DOHH2 (cell line): ENCODE results near the gene VWA5A.

Experiments used
- CTCF ChIP-seq: fragments of 200-600 bp; sonication (generic); IDR thresholded peaks from one replicate; pipeline ENCODE4 v1.5.1; 2014; ENCODE audit warnings: antibody characterized with exemption, mild to moderate bottlenecking, low read depth, low read length; ENCODE audit not compliant: poor library complexity, severe bottlenecking
- EZH2phosphoT487 ChIP-seq: fragments of 200-600 bp; sonication (generic); IDR thresholded peaks from 2 replicates; pipeline ENCODE4 v1.6.1; 2017; ENCODE audit warnings: borderline replicate concordance, mild to moderate bottlenecking, antibody characterized with exemption, low read length, moderate library complexity, mixed read lengths

- TF ChIP-seq CTCF (no peak), EZH2phosphoT487 (no peak)
These were observed 39.2 kb upstream of the VWA5A start for GRCh38 chr11:124075841-124076651.
